Pancreas (tissue), 10 donors: ENCODE data around the gene SYTL1. TPM values are rescaled to one million over a fixed set of nuclear protein-coding genes. Genes with fewer than 3 reads are reported as not detected.
A peak's percentile ranks its signal among the peaks of the same experiment; 100 is the strongest.

Experiments used
- ATAC-seq, 4 donors: fragments of 200-7000 bp; cut with Tn5 transposase; one replicate each; pipeline versions ENCODE4 v1.8.0 to v1.9.1; 2020; ENCODE audit warnings: mild to moderate bottlenecking in 4 of 4, moderate library complexity in 4 of 4
- DNase-seq, 6 donors: peaks; one replicate each; pipeline ENCODE4 v3.0.0-alpha.2; 2020
- FAIRE-seq: peaks from 2 replicates; lab custom pipeline; 2012; peaks lifted over from hg19 to GRCh38; lab: Jason Lieb, UNC
- H3K27ac ChIP-seq, 4 donors: fragments of 200-600 bp; sonication (generic); 1 replicate in 3 of 4; 2 replicates in 1 of 4; pipeline versions ENCODE4 v1.5.0 to v1.8.0; 2020
- H3K27me3 ChIP-seq, 4 donors: fragments of 200-600 bp; one replicate each; pipeline ENCODE4 v1.8.0; 2021
- H3K36me3 ChIP-seq, 3 donors: fragments of 200-600 bp; sonication (generic) in 1 of 3; one replicate each; pipeline versions ENCODE4 v1.5.0 to v1.8.0; 2020 to 2021
- H3K4me1 ChIP-seq, 3 donors: fragments of 200-600 bp; one replicate each; pipeline ENCODE4 v1.8.0; 2021
- H3K4me3 ChIP-seq, 4 donors: fragments of 200-600 bp; sonication (generic) in 2 of 4; one replicate each; pipeline versions ENCODE4 v1.5.0 to v1.8.0; 2020 to 2021
- H3K9me3 ChIP-seq, 4 donors: fragments of 200-600 bp; one replicate each; pipeline ENCODE4 v1.8.0; 2021
- CTCF ChIP-seq, 4 donors: fragments of 200-600 bp; sonication (generic) in 3 of 4; IDR thresholded peaks; one replicate each; pipeline versions ENCODE4 v1.5.0 to v1.8.0; 2021; ENCODE audit warnings: antibody characterized with exemption in 4 of 4
- WGBS, 2 donors: extraction: QIAGEN DNeasy Blood & Tissue Kit; methylation state at CpG; one replicate each; pipeline ENCODE4 v1.1.7; 2013; 5-methylcytosine and 5-hydroxymethylcytosine counted together
- intact Hi-C, 3 donors: fragments of 100-400 bp; cut with DNase I; formaldehyde crosslinking; loops; one replicate each; pipeline versions ENCODE4 v1.11.1 to v1.14.2; 2022
- polyA plus RNA-seq, 2 donors: library from polyadenylated mRNA; stranded (reverse); fragments of 200-250 nt; gene quantifications; one replicate each; pipeline ENCODE4 v1.2.3, GENCODE V29; 2013
- total RNA-seq, 6 donors: library from RNA; stranded (reverse); fragmentation: NEBNext Ultra II Directional in 4 of 6; extraction: Animal tissue kit (Norgen Biotek cat#: 25700) in 4 of 6; gene quantifications; one replicate each; pipeline versions ENCODE4 v1.2.1 to v1.2.4, GENCODE V29; 2021 to 2023
- donor health status: healthy with polysubstance abuse.
- donor health status: DM: no; HTN: no; CAD: no; lungs with moderate emphysema.
- donor health status: DM: no; HTN: no; CAD: no.
- donor health status: control.
- donor health status: control.
- donor health status: Bipolar disorder and iron deficiency.
- donor health status: DM: yes; HTN: yes; CAD: no.
- donor health status: DM: no; HTN: no; CAD: no.
- donor health status: DM: no; HTN: no; CAD: no.
- donor health status: DM: yes; HTN: yes; CAD: no.

The SYTL1 gene
- total and polyA plus RNA-seq, 8 donors, result 45.8 to 254 (median 107) TPM

GRCh38 chr1:27353629-27354028, 11.8 kb downstream of the SYTL1 start:
- intact Hi-C loops, result no loop called here
- Histone ChIP-seq H3K4me3 (no peak overlapping the region), H3K36me3 (no peaks in the 10 kb centered on the region)

GRCh38 chr1:27355683-27356082, 13.9 kb downstream of the SYTL1 start:
- Histone ChIP-seq H3K27me3 (no peaks in the 10 kb centered on the region), H3K9me3 (no peaks in the 10 kb centered on the region), H3K36me3 (no peaks in the 10 kb centered on the region), H3K27ac (no peak overlapping the region), H3K4me1 (peaks cover 0 to 4% (median 0%) of the 10 kb centered on the region in 3 donors), H3K4me3 (no peak overlapping the region)
- no peak for TF ChIP-seq CTCF (IDR thresholded peaks at IDR 0.05)
- DNase-seq (no peak), FAIRE-seq (no peak), ATAC-seq (no peak)
- intact Hi-C loops, result loop anchor here in 1 of 3 donors (5.0 kb wide), 1 partner anchor 37 kb away; the partner anchor contains the start of gene GPR3
- WGBS, 2 donors, result 86 to 91% methylated on average over 5 of the region's 5 CpGs

More at GRCh38 chr1:27353629-27354028, 11.8 kb downstream of the SYTL1 start:
- FAIRE-seq (no peak), DNase-seq (peak in 1 of 6 donors; percentile 61), ATAC-seq (no peak)
- no peak for TF ChIP-seq CTCF (IDR thresholded peaks at IDR 0.05)
- Histone ChIP-seq H3K4me1 (peaks cover 0 to 4% (median 2%) of the 10 kb centered on the region in 3 donors), H3K27me3 (no peaks in the 10 kb centered on the region), H3K9me3 (no peaks in the 10 kb centered on the region), H3K27ac (no peak overlapping the region)
- WGBS, 2 donors, result 90 to 96% methylated on average over 3 of the region's 3 CpGs

- FAIRE-seq (no peak), DNase-seq (no peak), ATAC-seq (no peak)
- intact Hi-C loops, result loop anchor here in 1 of 3 donors (5.0 kb wide), 1 partner anchor 36 kb away; the partner anchor contains the start of gene GPR3
- TF ChIP-seq CTCF (IDR thresholded peaks at IDR 0.05), result no peak
- Histone ChIP-seq H3K27me3 (no peaks in the 10 kb centered on the region), H3K4me1 (peaks cover 0 to 4% (median 0%) of the 10 kb centered on the region in 3 donors), H3K4me3 (no peak overlapping the region), H3K27ac (no peak overlapping the region), H3K36me3 (no peaks in the 10 kb centered on the region), H3K9me3 (no peaks in the 10 kb centered on the region)
- 92 to 95% methylated on average over 13 of the region's 13 CpGs for WGBS, 2 donors
These were observed 14.4 kb downstream of the SYTL1 start for GRCh38 chr1:27356277-27356618.

- Histone ChIP-seq H3K4me1 (peaks cover 0 to 4% (median 0%) of the 10 kb centered on the region in 3 donors), H3K27me3 (no peaks in the 10 kb centered on the region), H3K27ac (no peak overlapping the region), H3K4me3 (peak overlapping the region in 2 of 4 donors; percentile 38), H3K9me3 (no peaks in the 10 kb centered on the region), H3K36me3 (no peaks in the 10 kb centered on the region)
- TF ChIP-seq CTCF (IDR thresholded peaks at IDR 0.05), result no peak
- peak in 5 of 6 donors; percentile 39 to 86 (median 62) for DNase-seq
- 70 to 71% methylated on average over 37 of the region's 37 CpGs for WGBS, 2 donors
- no peak for FAIRE-seq
- intact Hi-C loops, result loop anchor here in 1 of 3 donors (5.0 kb wide), 1 partner anchor 36 kb away; the partner anchor contains the start of gene GPR3
- ATAC-seq, result peak; percentile 28 to 49 (median 38)
These were observed 14.9 kb downstream of the SYTL1 start for GRCh38 chr1:27356619-27357280.
